Stimulated activated effector memory CD8-positive, alpha-beta T cell treated with anti-CD3 and anti-CD28 coated beads, Interleukin-12 subunit alpha, Interleukin-12 subunit beta, amount 100 ng/mL, for 72 hours (primary cell): ENCODE results near the gene ZEB2.

Experiments used
- ATAC-seq: fragments of 150-1000 bp; cut with Tn5 transposase; 2 replicates; pipeline ENCODE4 v1.10.0; 2021
- DNase-seq, 2 donors: peaks; one replicate each; pipeline ENCODE4 v3.0.0; 2021 to 2022; ENCODE audit warnings: low spot score in 2 of 2
- H3K27ac Mint-ChIP-seq: one replicate; pipeline ENCODE4 v1.8.0; 2022; ENCODE audit warnings: mild to moderate bottlenecking, mixed read lengths
- H3K36me3 Mint-ChIP-seq: one replicate; pipeline ENCODE4 v1.8.0; 2022; ENCODE audit warnings: mild to moderate bottlenecking, mixed read lengths
- H3K4me1 Mint-ChIP-seq: one replicate; pipeline ENCODE4 v1.8.0; 2022; ENCODE audit warnings: mixed read lengths
- H3K4me3 Mint-ChIP-seq: one replicate; pipeline ENCODE4 v1.8.0; 2022; ENCODE audit warnings: mild to moderate bottlenecking, mixed read lengths
- H3K9me3 Mint-ChIP-seq: one replicate; pipeline ENCODE4 v1.8.0; 2022; ENCODE audit warnings: mixed read lengths

Gene ZEB2

GRCh38 chr2:144477281-144477956 is 42.5 kb downstream of the ZEB2 start:
- Mint-ChIP-seq H3K4me1 (peaks cover 54% of the 10 kb centered on the region), H3K27ac (no peak overlapping the region), H3K4me3 (peak overlapping the region; percentile 9), H3K9me3 (no peaks in the 10 kb centered on the region), H3K36me3 (peaks cover 37% of the 10 kb centered on the region)
- no peak for DNase-seq
- no peak for ATAC-seq

- Mint-ChIP-seq H3K27ac (no peak overlapping the region), H3K4me3 (no peak overlapping the region), H3K36me3 (peaks cover 29% of the 10 kb centered on the region), H3K9me3 (no peaks in the 10 kb centered on the region), H3K4me1 (peaks cover 46% of the 10 kb centered on the region)
- ATAC-seq = no peak
- DNase-seq = no peak
Observed at GRCh38 chr2:144476682-144477081, 43.2 kb downstream of the ZEB2 start.

GRCh38 chr2:144475569-144476275 is 44.2 kb downstream of the ZEB2 start:
- H3K4me1 Mint-ChIP-seq = peaks cover 47% of the 10 kb centered on the region
- H3K36me3 Mint-ChIP-seq = peaks cover 20% of the 10 kb centered on the region
- H3K9me3 Mint-ChIP-seq = no peaks in the 10 kb centered on the region
- DNase-seq (no peak), ATAC-seq (no peak)
- no peak overlapping the region for H3K27ac Mint-ChIP-seq
- no peak overlapping the region for H3K4me3 Mint-ChIP-seq

GRCh38 chr2:144475044-144475443 is 44.9 kb downstream of the ZEB2 start:
- Mint-ChIP-seq H3K4me1 (peaks cover 43% of the 10 kb centered on the region), H3K36me3 (peaks cover 18% of the 10 kb centered on the region), H3K4me3 (no peak overlapping the region), H3K9me3 (no peaks in the 10 kb centered on the region), H3K27ac (no peak overlapping the region)
- ATAC-seq (peak; percentile 88), DNase-seq (no peak)

- ATAC-seq (no peak), DNase-seq (no peak)
- Mint-ChIP-seq H3K36me3 (peaks cover 18% of the 10 kb centered on the region), H3K27ac (no peak overlapping the region), H3K9me3 (no peaks in the 10 kb centered on the region), H3K4me1 (peaks cover 45% of the 10 kb centered on the region), H3K4me3 (no peak overlapping the region)
Observed at GRCh38 chr2:144474017-144474416, 45.9 kb downstream of the ZEB2 start.

GRCh38 chr2:144472911-144473310 is 47.0 kb downstream of the ZEB2 start:
- H3K9me3 Mint-ChIP-seq = no peaks in the 10 kb centered on the region
- H3K4me1 Mint-ChIP-seq = peaks cover 50% of the 10 kb centered on the region
- ATAC-seq (no peak), DNase-seq (no peak)
- no peak overlapping the region for H3K4me3 Mint-ChIP-seq
- H3K27ac Mint-ChIP-seq = no peak overlapping the region
- H3K36me3 Mint-ChIP-seq = peaks cover 22% of the 10 kb centered on the region

GRCh38 chr2:144472046-144472412 is 47.9 kb downstream of the ZEB2 start:
- Mint-ChIP-seq H3K4me1 (peaks cover 51% of the 10 kb centered on the region), H3K36me3 (peaks cover 24% of the 10 kb centered on the region), H3K27ac (no peak overlapping the region), H3K9me3 (no peaks in the 10 kb centered on the region), H3K4me3 (no peak overlapping the region)
- no peak for DNase-seq
- ATAC-seq = no peak

- Mint-ChIP-seq H3K4me3 (peak overlapping the region; percentile 39), H3K36me3 (peaks cover 25% of the 10 kb centered on the region), H3K4me1 (peaks cover 54% of the 10 kb centered on the region), H3K9me3 (no peaks in the 10 kb centered on the region), H3K27ac (peak overlapping the region; percentile 85)
- DNase-seq (no peak), ATAC-seq (peak; percentile 71)
Observed at GRCh38 chr2:144471305-144472045, 48.4 kb downstream of the ZEB2 start.

GRCh38 chr2:144470816-144471215 is 49.1 kb downstream of the ZEB2 start:
- peak; percentile 43 for ATAC-seq
- DNase-seq = no peak
- H3K36me3 Mint-ChIP-seq = peaks cover 20% of the 10 kb centered on the region
- H3K4me3 Mint-ChIP-seq = peak overlapping the region; percentile 39
- H3K9me3 Mint-ChIP-seq = no peaks in the 10 kb centered on the region
- H3K4me1 Mint-ChIP-seq = peaks cover 48% of the 10 kb centered on the region
- H3K27ac Mint-ChIP-seq = peak overlapping the region; percentile 85

- no peaks in the 10 kb centered on the region for H3K9me3 Mint-ChIP-seq
- H3K4me1 Mint-ChIP-seq = peaks cover 48% of the 10 kb centered on the region
- H3K36me3 Mint-ChIP-seq = peaks cover 20% of the 10 kb centered on the region
- no peak for DNase-seq
- H3K4me3 Mint-ChIP-seq = no peak overlapping the region
- ATAC-seq = no peak
- peak overlapping the region; percentile 85 for H3K27ac Mint-ChIP-seq
Observed at GRCh38 chr2:144470334-144470733, 49.6 kb downstream of the ZEB2 start.

GRCh38 chr2:144469798-144470197 is 50.1 kb downstream of the ZEB2 start:
- Mint-ChIP-seq H3K36me3 (peaks cover 20% of the 10 kb centered on the region), H3K9me3 (no peaks in the 10 kb centered on the region), H3K4me3 (no peak overlapping the region), H3K27ac (peak overlapping the region; percentile 13), H3K4me1 (peaks cover 48% of the 10 kb centered on the region)
- DNase-seq = no peak
- no peak for ATAC-seq

GRCh38 chr2:144468823-144469595 is 50.9 kb downstream of the ZEB2 start:
- H3K27ac Mint-ChIP-seq = peak overlapping the region; percentile 85
- peaks cover 48% of the 10 kb centered on the region for H3K4me1 Mint-ChIP-seq
- peak overlapping the region; percentile 53 for H3K4me3 Mint-ChIP-seq
- peak; percentile 41 for ATAC-seq
- peaks cover 21% of the 10 kb centered on the region for H3K36me3 Mint-ChIP-seq
- no peak for DNase-seq
- no peaks in the 10 kb centered on the region for H3K9me3 Mint-ChIP-seq

GRCh38 chr2:144467502-144468137 is 52.3 kb downstream of the ZEB2 start:
- Mint-ChIP-seq H3K9me3 (no peaks in the 10 kb centered on the region), H3K27ac (peak overlapping the region; percentile 85), H3K36me3 (peaks cover 35% of the 10 kb centered on the region), H3K4me1 (peaks cover 48% of the 10 kb centered on the region), H3K4me3 (peak overlapping the region; percentile 53)
- DNase-seq = no peak
- ATAC-seq = peak; percentile 75

GRCh38 chr2:144466637-144467036 is 53.3 kb downstream of the ZEB2 start:
- Mint-ChIP-seq H3K27ac (no peak overlapping the region), H3K4me1 (peaks cover 58% of the 10 kb centered on the region), H3K4me3 (no peak overlapping the region), H3K9me3 (no peaks in the 10 kb centered on the region), H3K36me3 (peaks cover 45% of the 10 kb centered on the region)
- no peak for DNase-seq
- ATAC-seq = no peak

- H3K4me1 Mint-ChIP-seq = peaks cover 57% of the 10 kb centered on the region
- H3K27ac Mint-ChIP-seq = peak overlapping the region; percentile 56
- ATAC-seq = no peak
- H3K4me3 Mint-ChIP-seq = no peak overlapping the region
- peaks cover 54% of the 10 kb centered on the region for H3K36me3 Mint-ChIP-seq
- DNase-seq = no peak
- H3K9me3 Mint-ChIP-seq = no peaks in the 10 kb centered on the region
Observed at GRCh38 chr2:144465749-144466148, 54.2 kb downstream of the ZEB2 start.
